ENCODE measurements around the gene PDLIM1.

DNA sequence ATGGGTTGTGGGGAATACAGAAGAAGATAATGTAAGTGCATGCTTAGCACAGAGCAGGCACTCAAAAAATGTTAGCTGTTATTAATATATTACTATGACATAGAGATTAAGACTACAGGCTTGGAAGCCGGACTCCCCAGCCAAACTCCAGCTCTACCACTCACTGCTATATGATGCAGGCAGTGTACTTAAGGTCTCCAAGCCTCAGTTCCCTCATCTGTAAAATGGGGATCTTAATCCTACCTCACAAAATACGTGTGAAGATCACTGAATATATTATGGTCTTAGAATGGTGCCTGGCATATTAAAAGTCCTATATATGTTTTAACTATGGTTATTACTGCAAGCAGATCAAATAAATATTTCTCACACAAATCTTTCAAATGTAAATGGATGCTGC is 5.2 kb downstream of the PDLIM1 start:
- TF ChIP-seq EZH2 (IDR thresholded peaks at IDR 0.05; ENCODE audit: insufficient read depth, poor library complexity, severe bottlenecking) (no peak), EZH2phosphoT487 (IDR thresholded peaks at IDR 0.05; ENCODE audit: insufficient read depth, low read depth) (no peak)
